Activated T-cell treated with anti-CD3 and anti-CD28 coated beads for 24 hours (primary cell): ENCODE results near the gene STKLD1.
"Not testable (repeated sequence)": the region's sequence is repeated elsewhere in the genome, so short reads cannot be mapped to it uniquely, and the experiment has no call there.

ENCODE experiments used
- DNase-seq: peaks from one replicate; pipeline ENCODE4 v3.0.0-alpha.2; 2020; ENCODE audit warnings: low read depth

The STKLD1 gene

DNA sequence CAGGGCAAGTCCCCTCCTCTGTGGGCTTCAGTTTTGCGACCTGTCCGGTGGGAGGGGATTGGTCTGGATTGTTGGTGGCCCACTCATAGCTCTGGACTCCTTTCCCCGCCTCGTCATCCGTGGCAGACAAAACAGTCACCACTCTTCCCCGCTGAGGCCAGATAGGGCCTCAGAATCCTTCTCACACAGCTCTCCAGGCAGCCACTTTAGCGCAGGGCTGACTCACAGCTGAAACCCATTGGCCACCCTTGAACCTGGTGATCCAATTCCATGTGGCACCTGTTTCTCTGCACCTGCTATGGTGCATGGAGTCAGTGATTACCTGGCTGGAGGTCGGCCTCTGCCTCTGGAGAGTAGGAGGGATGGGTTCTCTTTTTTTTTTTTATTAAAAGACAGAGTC is 67.8 kb downstream of the STKLD1 start:
- DNase-seq, result no peak

DNA sequence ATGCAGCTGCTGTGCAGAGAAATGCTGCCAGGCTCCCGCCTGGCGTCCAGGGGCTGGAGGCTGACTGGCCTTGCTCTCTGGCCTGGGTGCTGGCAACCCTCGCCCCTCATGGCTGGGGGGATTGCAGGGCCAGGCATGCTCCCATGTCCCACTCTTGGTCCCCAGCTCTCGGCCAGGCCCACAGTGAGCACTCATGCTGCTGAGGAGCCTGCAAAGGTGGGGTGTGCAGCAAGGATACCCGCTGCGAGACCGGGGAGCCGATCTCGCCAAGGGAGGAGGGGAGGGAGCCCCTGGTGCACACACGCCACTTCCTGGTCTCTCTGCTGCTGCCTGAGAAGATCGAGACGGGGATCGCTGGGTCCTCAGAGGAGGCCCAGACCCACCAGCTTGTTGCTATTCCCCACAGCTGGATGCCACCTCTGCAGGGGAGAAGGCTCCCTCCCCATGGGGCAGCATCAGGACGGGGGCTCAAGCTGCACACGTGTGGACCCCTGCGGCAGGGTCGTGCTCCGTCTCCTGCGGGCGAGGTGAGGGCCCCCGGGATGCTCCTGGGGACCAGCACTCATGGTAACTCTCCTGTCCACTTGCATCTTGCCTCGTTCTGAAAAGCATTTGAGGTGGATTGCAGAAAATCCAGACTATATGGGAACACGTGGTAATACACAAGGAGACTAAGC is 69.3 kb downstream of the STKLD1 start:
- DNase-seq, result no peak

DNA sequence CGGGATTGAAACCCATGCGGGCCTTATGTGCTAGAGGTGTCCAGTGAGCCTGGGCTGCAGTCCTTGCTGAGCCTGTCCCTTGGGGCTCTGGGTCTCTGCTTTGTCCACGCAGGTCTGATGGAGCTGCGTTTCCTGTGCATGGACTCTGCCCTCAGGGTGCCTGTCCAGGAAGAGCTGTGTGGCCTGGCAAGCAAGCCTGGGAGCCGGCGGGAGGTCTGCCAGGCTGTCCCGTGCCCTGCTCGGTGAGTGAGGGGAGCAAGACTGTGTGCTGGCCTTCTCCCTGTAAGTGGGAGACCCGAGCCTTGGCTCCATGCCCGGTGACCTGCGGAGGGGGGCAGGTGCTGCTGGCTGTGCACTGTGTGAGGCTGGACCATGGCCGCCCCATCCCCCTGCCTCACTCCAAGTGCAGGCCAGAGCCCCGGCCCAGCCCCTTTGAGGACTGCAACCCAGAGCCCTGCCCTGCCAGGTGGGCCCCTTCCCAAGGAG is 72.4 kb downstream of the STKLD1 start:
- DNase-seq, result no peak

DNA sequence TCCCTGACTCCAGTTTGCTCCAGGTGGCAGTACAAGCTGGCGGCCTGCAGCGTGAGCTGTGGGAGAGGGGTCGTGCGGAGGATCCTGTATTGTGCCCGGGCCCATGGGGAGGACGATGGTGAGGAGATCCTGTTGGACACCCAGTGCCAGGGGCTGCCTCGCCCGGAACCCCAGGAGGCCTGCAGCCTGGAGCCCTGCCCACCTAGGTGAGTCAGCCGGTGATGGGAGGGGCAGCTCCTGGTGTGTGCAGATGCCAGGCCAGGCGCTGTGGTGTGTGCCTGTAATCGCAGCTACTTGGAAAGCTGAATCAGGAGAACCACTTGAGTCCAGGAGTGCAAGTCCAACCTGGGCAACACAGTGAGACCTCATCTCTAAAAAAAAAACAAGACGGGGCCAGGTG is 73.6 kb downstream of the STKLD1 start:
- no peak for DNase-seq

DNA sequence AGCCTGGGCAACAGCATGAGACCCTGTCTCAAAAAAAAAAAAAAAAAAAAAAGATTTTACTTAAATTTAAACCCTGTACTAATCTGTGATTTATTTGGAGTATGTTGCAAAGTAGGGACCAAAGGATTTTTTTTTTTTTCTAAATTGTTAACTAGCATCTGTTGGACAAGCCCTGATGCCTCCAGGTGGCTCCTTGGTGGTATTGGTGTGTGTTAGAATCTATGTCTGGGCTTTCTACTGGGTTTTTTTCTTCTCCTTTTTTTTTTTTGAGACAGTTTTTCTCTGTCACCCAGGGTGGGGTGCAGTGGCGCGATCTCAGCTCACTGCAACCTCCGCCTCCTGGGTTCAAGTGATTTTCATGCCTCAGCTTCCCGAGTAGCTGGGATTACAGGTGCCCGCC is 75.7 kb downstream of the STKLD1 start:
- DNase-seq, result not testable (repeated sequence)

DNA sequence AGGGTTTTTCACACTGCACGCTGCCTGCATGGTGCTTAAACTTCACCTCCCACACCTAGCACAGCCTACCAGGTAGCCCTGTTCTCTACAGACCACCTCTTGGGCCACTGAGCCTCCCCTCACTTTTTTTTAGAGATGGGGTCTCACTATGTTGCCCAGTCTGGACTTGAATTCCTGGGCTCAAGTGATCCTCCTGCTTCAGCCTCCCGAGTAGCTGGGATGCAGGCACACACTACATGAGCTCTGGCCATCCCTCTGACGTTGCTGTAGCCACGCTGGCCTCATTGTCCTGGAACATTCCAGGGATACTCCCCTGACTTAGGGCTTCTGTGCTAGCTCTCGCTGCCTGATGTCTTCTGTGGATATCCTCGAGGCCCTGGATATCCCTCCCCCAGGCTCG is 76.4 kb downstream of the STKLD1 start:
- no peak for DNase-seq

DNA sequence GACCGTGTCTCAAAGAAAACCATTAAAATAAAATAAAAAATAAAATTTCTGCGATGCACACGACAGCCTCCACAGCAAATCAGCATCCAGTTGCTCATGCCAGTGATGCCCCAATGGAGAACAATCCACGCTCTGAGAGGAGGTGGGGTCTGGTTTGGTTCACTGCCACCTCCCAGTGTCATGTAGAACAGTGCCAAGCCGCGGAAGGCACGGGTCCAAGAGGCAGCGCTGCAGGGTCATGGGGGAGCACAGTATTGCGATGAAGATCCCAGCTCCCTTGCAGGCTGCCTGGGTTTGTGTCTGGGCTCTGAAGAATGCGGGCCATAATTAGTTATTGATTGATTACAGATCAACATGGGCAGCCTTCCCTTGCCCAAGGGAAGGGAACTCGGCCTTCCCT is 77.5 kb downstream of the STKLD1 start:
- no peak for DNase-seq

DNA sequence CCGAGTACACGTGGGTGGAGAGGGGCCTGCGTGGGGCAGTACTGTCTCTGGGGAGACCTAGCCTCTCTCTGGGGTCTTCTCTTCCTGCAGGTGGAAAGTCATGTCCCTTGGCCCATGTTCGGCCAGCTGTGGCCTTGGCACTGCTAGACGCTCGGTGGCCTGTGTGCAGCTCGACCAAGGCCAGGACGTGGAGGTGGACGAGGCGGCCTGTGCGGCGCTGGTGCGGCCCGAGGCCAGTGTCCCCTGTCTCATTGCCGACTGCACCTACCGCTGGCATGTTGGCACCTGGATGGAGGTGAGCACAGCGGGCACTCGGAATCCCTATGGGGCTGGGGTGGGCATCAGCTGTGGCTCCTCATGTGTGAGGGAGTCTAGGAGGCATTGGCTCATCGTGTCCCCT is 78.2 kb downstream of the STKLD1 start:
- DNase-seq, result no peak

DNA sequence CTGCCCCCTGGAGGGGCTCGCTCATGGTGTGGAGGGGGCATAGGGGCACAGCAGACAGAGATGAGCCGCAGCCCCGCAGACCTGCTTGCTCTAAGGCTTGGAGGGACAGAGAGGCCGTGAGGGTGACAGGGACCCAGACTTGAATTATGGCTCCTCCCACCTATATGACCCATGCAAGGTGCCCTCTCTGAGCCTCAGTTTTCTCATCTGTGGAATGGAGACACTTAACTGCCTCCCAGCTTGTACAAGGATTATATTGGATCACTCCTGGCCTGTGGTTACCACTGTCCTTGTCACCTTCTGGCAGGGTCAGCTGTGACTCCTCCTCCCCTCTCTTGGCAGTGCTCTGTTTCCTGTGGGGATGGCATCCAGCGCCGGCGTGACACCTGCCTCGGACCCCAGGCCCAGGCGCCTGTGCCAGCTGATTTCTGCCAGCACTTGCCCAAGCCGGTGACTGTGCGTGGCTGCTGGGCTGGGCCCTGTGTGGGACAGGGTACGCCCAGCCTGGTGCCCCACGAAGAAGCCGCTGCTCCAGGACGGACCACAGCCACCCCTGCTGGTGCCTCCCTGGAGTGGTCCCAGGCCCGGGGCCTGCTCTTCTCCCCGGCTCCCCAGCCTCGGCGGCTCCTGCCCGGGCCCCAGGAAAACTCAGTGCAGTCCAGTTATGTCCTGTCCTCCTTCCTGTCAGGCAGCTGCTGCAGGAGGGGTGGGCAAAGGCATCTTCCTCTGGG is 78.9 kb downstream of the STKLD1 start:
- DNase-seq, result no peak
